Thoracic aorta (tissue), 2 donors: ENCODE measurements around the gene MUC2. TPM values are rescaled to one million over a fixed set of nuclear protein-coding genes. Genes with fewer than 3 reads are reported as not detected.

Experiments used
- ATAC-seq: fragments of 150-250 bp; one replicate; pipeline ENCODE4 v1.8.0; 2017; ENCODE audit warnings: low read depth; ENCODE audit not compliant: insufficient number of reproducible peaks, low FRiP score
- DNase-seq: peaks from one replicate; pipeline ENCODE4 v3.0.0-alpha.2; 2020; ENCODE audit warnings: low spot score
- H3K27ac ChIP-seq, 2 donors: fragments of 200-600 bp; sonication (generic); 1 replicate in 1 of 2; 2 replicates in 1 of 2; pipeline ENCODE4 v1.5.1; 2016; ENCODE audit warnings: mild to moderate bottlenecking in 2 of 2, moderate library complexity in 2 of 2
- H3K27me3 ChIP-seq: fragments of 200-600 bp; sonication (generic); replicated peaks from 2 replicates; pipeline ENCODE4 v1.6.0; 2016; ENCODE audit warnings: mild to moderate bottlenecking; ENCODE audit not compliant: insufficient read depth
- H3K36me3 ChIP-seq: fragments of 200-600 bp; sonication (generic); one replicate; pipeline ENCODE4 v1.5.1; 2016
- H3K4me1 ChIP-seq, 2 donors: fragments of 200-600 bp; sonication (generic); 1 replicate in 1 of 2; 2 replicates in 1 of 2; pipeline versions ENCODE4 v1.5.1 to v1.6.0; 2016; ENCODE audit warnings: low read depth in 2 of 2, mild to moderate bottlenecking in 1 of 2; ENCODE audit not compliant: control insufficient read depth in 1 of 2
- H3K4me3 ChIP-seq: fragments of 200-600 bp; sonication (generic); 2 replicates; pipeline ENCODE4 v1.5.1; 2016; ENCODE audit warnings: mild to moderate bottlenecking
- H3K9me3 ChIP-seq: fragments of 200-600 bp; sonication (generic); 2 replicates; pipeline ENCODE4 v1.5.1; 2016
- total RNA-seq, 2 donors: library from RNA; depleted of rRNA; stranded (reverse); fragments of >200 nt; gene quantifications; one replicate each; pipeline versions ENCODE4 v1.1.0 to v1.2.3, GENCODE V29; 2016
- TF ChIP-seq, protein P1 (sequence below): fragments of 200-600 bp; sonication (generic); IDR thresholded peaks from one replicate; pipeline ENCODE4 v1.5.1; 2019; ENCODE audit warnings: antibody characterized with exemption

Gene MUC2
- total RNA-seq, 2 donors from 2014 or later, result not detected

DNA sequence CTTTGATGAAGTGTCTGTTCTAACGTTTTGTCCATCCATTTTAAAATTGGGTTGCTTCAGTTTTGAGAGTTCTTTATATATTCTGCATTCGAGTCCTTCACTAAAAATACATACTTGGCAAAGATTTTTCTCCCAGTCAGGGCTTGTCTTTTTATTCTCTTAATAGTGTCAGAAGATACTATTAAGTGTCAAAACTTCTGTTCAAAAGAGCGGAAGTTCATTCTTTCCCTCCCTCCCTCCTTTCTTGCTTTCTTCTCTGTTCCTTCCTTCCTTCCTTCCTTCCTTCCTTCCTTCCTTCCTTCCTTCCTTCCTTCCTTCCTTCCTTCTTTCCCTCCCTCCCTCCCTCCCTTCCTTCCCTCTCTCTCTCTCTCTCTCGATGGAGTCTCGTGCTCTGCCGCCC lies 30.5 kb upstream of the MUC2 start:
- Histone ChIP-seq H3K4me1 (no peaks in the 10 kb centered on the region), H3K4me3 (no peak overlapping the region), H3K9me3 (no peaks in the 10 kb centered on the region)

DNA sequence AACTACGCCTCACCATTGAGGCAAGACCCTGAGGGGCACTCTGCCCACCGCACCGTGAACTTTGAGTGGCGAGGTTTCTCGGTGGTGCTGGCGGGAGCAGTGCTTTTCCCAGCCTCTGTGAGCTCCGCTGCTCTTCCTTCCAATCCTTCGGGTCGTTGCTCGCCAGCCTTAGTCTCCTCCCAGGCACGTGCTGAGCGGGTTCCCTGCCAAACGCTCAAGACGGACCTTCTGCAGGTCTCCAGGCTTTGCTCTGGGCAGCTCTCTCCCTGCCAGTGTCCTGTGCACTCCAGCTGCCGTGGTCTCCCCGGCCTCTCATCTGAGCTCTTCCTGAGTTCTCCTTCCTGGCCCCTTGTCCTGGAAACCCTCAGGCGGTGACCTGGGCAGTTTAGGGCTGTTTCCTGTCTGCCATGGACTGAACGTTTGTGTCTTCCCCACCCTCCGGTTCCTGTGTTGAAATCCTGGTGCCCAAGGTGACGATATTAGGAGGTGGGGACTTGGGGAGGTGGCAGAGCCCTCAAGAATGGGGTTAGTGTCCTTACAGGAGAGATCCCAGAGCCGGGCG lies 27.0 kb upstream of the MUC2 start:
- H3K4me1 ChIP-seq, result no peaks in the 10 kb centered on the region
- TF ChIP-seq, protein P1, sequence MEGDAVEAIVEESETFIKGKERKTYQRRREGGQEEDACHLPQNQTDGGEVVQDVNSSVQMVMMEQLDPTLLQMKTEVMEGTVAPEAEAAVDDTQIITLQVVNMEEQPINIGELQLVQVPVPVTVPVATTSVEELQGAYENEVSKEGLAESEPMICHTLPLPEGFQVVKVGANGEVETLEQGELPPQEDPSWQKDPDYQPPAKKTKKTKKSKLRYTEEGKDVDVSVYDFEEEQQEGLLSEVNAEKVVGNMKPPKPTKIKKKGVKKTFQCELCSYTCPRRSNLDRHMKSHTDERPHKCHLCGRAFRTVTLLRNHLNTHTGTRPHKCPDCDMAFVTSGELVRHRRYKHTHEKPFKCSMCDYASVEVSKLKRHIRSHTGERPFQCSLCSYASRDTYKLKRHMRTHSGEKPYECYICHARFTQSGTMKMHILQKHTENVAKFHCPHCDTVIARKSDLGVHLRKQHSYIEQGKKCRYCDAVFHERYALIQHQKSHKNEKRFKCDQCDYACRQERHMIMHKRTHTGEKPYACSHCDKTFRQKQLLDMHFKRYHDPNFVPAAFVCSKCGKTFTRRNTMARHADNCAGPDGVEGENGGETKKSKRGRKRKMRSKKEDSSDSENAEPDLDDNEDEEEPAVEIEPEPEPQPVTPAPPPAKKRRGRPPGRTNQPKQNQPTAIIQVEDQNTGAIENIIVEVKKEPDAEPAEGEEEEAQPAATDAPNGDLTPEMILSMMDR, result no peak
- H3K4me3 ChIP-seq, result no peak overlapping the region
- H3K27me3 ChIP-seq, result no peaks in the 10 kb centered on the region
- DNase-seq (no peak), ATAC-seq (no peak)
- no peaks in the 10 kb centered on the region for H3K9me3 ChIP-seq
- no peaks in the 10 kb centered on the region for H3K36me3 ChIP-seq
- H3K27ac ChIP-seq, result no peak overlapping the region

More for the DNA sequence above, 30.5 kb upstream of the MUC2 start:
- Histone ChIP-seq H3K36me3 (no peaks in the 10 kb centered on the region), H3K27me3 (no peaks in the 10 kb centered on the region), H3K27ac (no peak overlapping the region)
- TF ChIP-seq, protein P1, result no peak
- ATAC-seq, result no peak
- no peak for DNase-seq

DNA sequence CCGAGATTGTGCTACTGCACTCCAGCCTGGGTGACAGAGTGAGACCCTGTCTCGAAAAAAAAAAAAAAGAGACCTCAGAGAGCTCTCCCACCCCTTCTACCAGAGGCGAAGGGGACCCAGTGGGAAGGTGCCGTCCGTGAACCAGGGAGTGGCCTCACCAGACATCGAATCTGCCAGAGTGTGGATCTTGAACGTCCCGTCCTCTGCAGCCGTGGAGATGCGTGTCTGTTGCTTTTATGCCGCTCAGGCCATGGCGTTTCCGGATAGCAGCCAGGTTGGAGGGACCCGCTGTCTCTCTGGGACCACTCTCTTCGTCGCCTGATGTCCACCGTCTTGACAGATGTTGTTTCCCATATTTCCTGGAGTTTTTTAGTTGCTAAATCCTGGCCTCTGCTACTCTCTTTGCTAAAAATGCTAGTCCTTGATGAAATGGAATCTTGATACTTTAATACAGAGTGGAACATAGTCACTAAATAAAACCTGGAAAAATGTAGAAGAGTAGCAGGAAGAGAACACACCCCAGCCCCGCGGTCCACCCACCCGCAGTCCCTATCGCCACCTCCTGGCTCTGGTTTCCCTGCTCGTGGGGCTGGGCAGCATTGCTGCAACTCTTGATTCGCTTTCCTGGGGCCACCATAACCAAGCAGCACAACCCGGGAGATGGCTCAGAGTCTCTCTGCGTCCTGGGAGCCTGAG lies 26.2 kb upstream of the MUC2 start:
- H3K36me3 ChIP-seq, result no peaks in the 10 kb centered on the region
- H3K4me1 ChIP-seq, result no peaks in the 10 kb centered on the region
- H3K27me3 ChIP-seq, result no peaks in the 10 kb centered on the region
- H3K4me3 ChIP-seq, result no peak overlapping the region
- H3K9me3 ChIP-seq, result no peaks in the 10 kb centered on the region
- no peak overlapping the region for H3K27ac ChIP-seq
- DNase-seq (no peak), ATAC-seq (no peak)
- TF ChIP-seq, protein P1, result no peak

DNA sequence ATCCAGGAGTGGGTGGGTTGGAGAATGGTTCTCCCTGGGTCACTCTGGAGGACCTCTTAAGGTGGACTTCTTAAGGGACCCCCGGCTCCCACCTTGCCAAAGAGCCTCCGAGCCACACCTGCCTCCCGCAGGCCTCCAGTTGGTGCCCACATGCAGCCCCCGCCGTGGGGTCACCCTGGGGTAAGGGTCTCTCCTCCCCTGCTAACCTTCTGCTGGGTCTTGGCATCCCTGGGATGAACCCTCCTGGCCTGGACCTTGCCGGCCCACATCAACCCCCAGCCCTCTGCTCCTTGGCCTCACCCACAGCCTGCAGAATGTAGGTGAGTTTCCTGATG lies 25.6 kb upstream of the MUC2 start:
- Histone ChIP-seq H3K36me3 (no peaks in the 10 kb centered on the region), H3K4me1 (no peaks in the 10 kb centered on the region), H3K4me3 (no peak overlapping the region), H3K27me3 (no peaks in the 10 kb centered on the region), H3K27ac (no peak overlapping the region), H3K9me3 (no peaks in the 10 kb centered on the region)
- TF ChIP-seq, protein P1, result no peak
- DNase-seq (no peak), ATAC-seq (no peak)

DNA sequence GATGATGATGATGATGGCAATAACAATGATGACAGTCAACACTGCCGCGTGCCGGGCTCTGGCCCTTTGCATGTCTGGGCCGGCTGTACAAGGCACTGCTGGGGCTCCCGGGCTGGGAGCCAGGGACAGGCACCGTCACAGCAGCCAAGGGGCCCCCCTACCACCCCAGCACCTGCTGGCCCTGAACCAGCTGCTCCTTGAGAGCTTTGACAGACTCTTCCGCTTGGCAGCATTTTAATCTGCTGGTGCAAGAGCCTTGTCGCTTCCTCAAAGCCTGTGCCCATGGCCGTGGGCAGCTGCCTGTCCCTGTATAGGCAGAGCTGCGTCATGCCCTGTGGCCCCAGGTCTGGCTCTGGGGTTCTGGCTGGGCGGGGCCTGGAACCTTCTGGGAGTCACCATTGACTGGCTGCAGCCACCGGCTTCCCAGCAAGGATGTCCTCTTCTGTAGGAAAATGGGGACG lies 25.2 kb upstream of the MUC2 start:
- ATAC-seq, result no peak
- no peaks in the 10 kb centered on the region for H3K4me1 ChIP-seq
- H3K9me3 ChIP-seq, result no peaks in the 10 kb centered on the region
- no peaks in the 10 kb centered on the region for H3K36me3 ChIP-seq
- no peaks in the 10 kb centered on the region for H3K27me3 ChIP-seq
- DNase-seq, result no peak
- no peak overlapping the region for H3K27ac ChIP-seq
- TF ChIP-seq, protein P1, result no peak
- no peak overlapping the region for H3K4me3 ChIP-seq
